PC-3 (cell line): ENCODE results near the gene SNAI3. TPM values are rescaled to one million over a fixed set of nuclear protein-coding genes. Genes with fewer than 3 reads are reported as not detected.

Experiments
- ATAC-seq: fragments of 200-7000 bp; cut with Tn5 transposase; 2 replicates; pipeline ENCODE4 v1.9.1; 2020; ENCODE audit warnings: mild to moderate bottlenecking, moderate library complexity
- BruUV-seq: library from RNA; stranded (reverse); fragments of 400-500 nt; replicated peaks from 2 replicates; lab custom pipeline; 2021; lab: Mats Ljungman, UMichigan
- CTCF ChIA-PET: fragments of 300-600 bp; sonication (Branson Sonifier 250); formaldehyde crosslinking; loops from one replicate; lab custom pipeline; 2022; ENCODE audit warnings: antibody characterized with exemption; lab: Charles Lee
- POLR2A ChIA-PET: fragments of 300-600 bp; sonication (Branson Sonifier 250); formaldehyde crosslinking; loops from one replicate; lab custom pipeline; 2022; ENCODE audit warnings: antibody characterized with exemption; ENCODE audit not compliant: unreplicated experiment; lab: Charles Lee
- DNase-seq: peaks from one replicate; pipeline ENCODE4 v3.0.0-alpha.2; 2015
- H2AFZ ChIP-seq: fragments of 300-600 bp; sonication (generic); 2 replicates; pipeline ENCODE4 v1.6.0; 2016; ENCODE audit warnings: antibody characterized with exemption, low read length
- H3F3A ChIP-seq: fragments of 300-600 bp; sonication (generic); one replicate; pipeline ENCODE4 v1.6.0; 2017; ENCODE audit warnings: antibody characterized with exemption, low read length, control low read depth, mild to moderate bottlenecking; ENCODE audit not compliant: unreplicated experiment
- H3K27ac ChIP-seq: fragments of 300-600 bp; sonication (generic); 2 replicates; pipeline ENCODE4 v1.5.1; 2016; ENCODE audit warnings: mild to moderate bottlenecking, low read length
- H3K27me3 ChIP-seq: fragments of 300-600 bp; sonication (generic); 2 replicates; pipeline ENCODE4 v1.6.1; 2016; ENCODE audit warnings: low read length, mixed read lengths
- H3K36me3 ChIP-seq: fragments of 300-600 bp; sonication (generic); 2 replicates; pipeline ENCODE4 v1.6.1; 2016; ENCODE audit warnings: low read depth, mixed run types, low read length, mixed read lengths
- H3K4me1 ChIP-seq: fragments of 300-600 bp; sonication (generic); 2 replicates; pipeline ENCODE4 v1.5.1; 2016; ENCODE audit warnings: low read length; ENCODE audit not compliant: insufficient read depth
- H3K4me2 ChIP-seq: fragments of 300-600 bp; sonication (generic); 2 replicates; pipeline ENCODE4 v1.6.0; 2016; ENCODE audit warnings: low read length
- H3K4me3 ChIP-seq: fragments of 300-600 bp; sonication (generic); 2 replicates; pipeline ENCODE4 v1.5.1; 2016; ENCODE audit warnings: mild to moderate bottlenecking, low read length, mixed read lengths
- H3K79me2 ChIP-seq: fragments of 300-600 bp; sonication (generic); 2 replicates; pipeline ENCODE4 v1.6.1; 2017; ENCODE audit warnings: low read length, mixed read lengths
- H3K9ac ChIP-seq: fragments of 300-600 bp; sonication (generic); 2 replicates; pipeline ENCODE4 v1.6.0; 2016; ENCODE audit warnings: mild to moderate bottlenecking, low read length
- H3K9me2 ChIP-seq: fragments of 300-600 bp; sonication (generic); replicated peaks from 2 replicates; pipeline ENCODE4 v1.6.1; 2016; ENCODE audit warnings: mixed run types, low read length, mixed read lengths
- H3K9me3 ChIP-seq: fragments of 300-600 bp; sonication (generic); 2 replicates; pipeline ENCODE4 v1.6.1; 2016; ENCODE audit warnings: low read length, mixed read lengths
- H4K20me1 ChIP-seq: fragments of 300-600 bp; sonication (generic); 2 replicates; pipeline ENCODE4 v1.6.1; 2016; ENCODE audit warnings: low read length, mixed read lengths
- CTCF ChIP-seq: fragments of 300-600 bp; sonication (generic); conservative IDR thresholded peaks from 2 replicates; pipeline ENCODE4 v1.5.1; 2017; ENCODE audit warnings: antibody characterized with exemption, low read depth, mild to moderate bottlenecking, low read length
- EZH2 ChIP-seq: fragments of 300-600 bp; sonication (generic); IDR thresholded peaks from one replicate; pipeline ENCODE4 v1.6.1; 2017; ENCODE audit warnings: antibody characterized with exemption, mild to moderate bottlenecking, low read length; ENCODE audit not compliant: unreplicated experiment
- EZH2phosphoT487 ChIP-seq: fragments of 300-600 bp; sonication (generic); IDR thresholded peaks from 2 replicates; pipeline ENCODE4 v1.6.1; 2018; ENCODE audit warnings: mild to moderate bottlenecking, antibody characterized with exemption, low read length, borderline replicate concordance
- intact Hi-C: fragments of 100-400 bp; cut with micrococcal nuclease; formaldehyde crosslinking; loops from 2 replicates; pipeline ENCODE4 v1.9.0; 2023
- total RNA-seq: library from RNA; depleted of rRNA; stranded (reverse); fragments of >200 nt; gene quantifications from 2 replicates; pipeline ENCODE4 v1.2.3, GENCODE V29; 2014

SNAI3 gene
- total RNA-seq, 1 experiment from 2014 or later: 0.22 TPM

GRCh38 chr16:88676502-88677242 lies 9.6 kb downstream of the SNAI3 start:
- ChIA-PET POLR2A (no interaction called here), CTCF (no interaction called here)
- no peak overlapping the region for H3K4me3 ChIP-seq
- H4K20me1 ChIP-seq: no peaks in the 10 kb centered on the region
- no peak overlapping the region for H3K4me2 ChIP-seq
- ATAC-seq: no peak
- H3K27ac ChIP-seq: no peak overlapping the region
- no TSS peak for BruUV-seq
- H3K36me3 ChIP-seq: no peaks in the 10 kb centered on the region
- H2AFZ ChIP-seq: no peak overlapping the region
- H3K4me1 ChIP-seq: peaks cover 6% of the 10 kb centered on the region; the same call in 1 of the 2 replicates
- no peak overlapping the region for H3K9ac ChIP-seq
- H3K9me3 ChIP-seq: no peaks in the 10 kb centered on the region
- no peaks in the 10 kb centered on the region for H3K9me2 ChIP-seq
- no peaks in the 10 kb centered on the region for H3K79me2 ChIP-seq
- H3F3A ChIP-seq: no peaks in the 10 kb centered on the region
- no peak for DNase-seq
- no peaks in the 10 kb centered on the region for H3K27me3 ChIP-seq
- TF ChIP-seq EZH2phosphoT487 (no peak), CTCF (no peak), EZH2 (no peak)
- intact Hi-C loops: no loop called here

- Histone ChIP-seq H4K20me1 (no peaks in the 10 kb centered on the region), H3K36me3 (no peaks in the 10 kb centered on the region), H3K27ac (no peak overlapping the region), H3K4me3 (no peak overlapping the region), H3K9me3 (no peaks in the 10 kb centered on the region), H3F3A (no peaks in the 10 kb centered on the region), H3K9ac (no peak overlapping the region), H3K4me1 (peaks cover under 1% of the 10 kb centered on the region; the same call in 1 of the 2 replicates), H3K27me3 (no peaks in the 10 kb centered on the region), H3K9me2 (no peaks in the 10 kb centered on the region), H2AFZ (no peak overlapping the region), H3K79me2 (no peaks in the 10 kb centered on the region), H3K4me2 (no peak overlapping the region)
- ChIA-PET CTCF (no interaction called here), POLR2A (no interaction called here)
- TF ChIP-seq CTCF: no peak
- no peak for TF ChIP-seq EZH2phosphoT487
- TF ChIP-seq EZH2: no peak
- BruUV-seq: no TSS peak
- DNase-seq (no peak), ATAC-seq (no peak)
- intact Hi-C loops: no loop called here
Measured at GRCh38 chr16:88673716-88674379, 12.5 kb downstream of the SNAI3 start.

- Histone ChIP-seq H2AFZ (no peak overlapping the region), H3K79me2 (no peaks in the 10 kb centered on the region), H3K9me3 (no peaks in the 10 kb centered on the region), H3K9ac (no peak overlapping the region), H3K36me3 (no peaks in the 10 kb centered on the region), H3K4me2 (no peak overlapping the region), H3F3A (no peaks in the 10 kb centered on the region), H3K27me3 (no peaks in the 10 kb centered on the region), H3K9me2 (no peaks in the 10 kb centered on the region), H3K4me3 (no peak overlapping the region), H3K4me1 (no peaks in the 10 kb centered on the region), H3K27ac (no peak overlapping the region), H4K20me1 (no peaks in the 10 kb centered on the region)
- TF ChIP-seq EZH2phosphoT487 (no peak), CTCF (0 out of 2 replicates have a peak, but pooled peaks have one; percentile 24), EZH2 (no peak)
- no peak for DNase-seq
- ATAC-seq: no peak
- intact Hi-C loops: no loop called here
- CTCF ChIA-PET: no interaction called here
- POLR2A ChIA-PET: interaction anchor here (0.5 kb wide), 1 partner anchor 108 kb away, joined by 4 read pairs; no protein-coding TSS in a partner anchor
- BruUV-seq: no TSS peak
Measured at GRCh38 chr16:88672776-88673175, 13.5 kb downstream of the SNAI3 start.
